Stomach smooth muscle (tissue), 2 donors: ENCODE results near the gene MIDN.

Experiments used
- H3K27ac ChIP-seq: one replicate; pipeline ENCODE4 v1.7.0; 2013; ENCODE audit warnings: mild to moderate bottlenecking, low read length, inconsistent platforms
- H3K27me3 ChIP-seq, 2 donors: one replicate each; pipeline ENCODE4 v1.7.0; 2013; ENCODE audit warnings: low read length in 2 of 2; ENCODE audit not compliant: insufficient read depth in 2 of 2, control insufficient read depth in 1 of 2
- H3K36me3 ChIP-seq, 2 donors: one replicate each; pipeline ENCODE4 v1.7.0; 2013; ENCODE audit warnings: low read length in 2 of 2; ENCODE audit not compliant: control insufficient read depth in 2 of 2, insufficient read depth in 2 of 2
- H3K4me1 ChIP-seq: one replicate; pipeline ENCODE4 v1.7.0; 2013; ENCODE audit warnings: low read length; ENCODE audit not compliant: control insufficient read depth, insufficient read depth
- H3K4me3 ChIP-seq, 2 donors: one replicate each; pipeline ENCODE4 v1.7.0; 2013; ENCODE audit warnings: low read length in 2 of 2
- H3K9ac ChIP-seq, 2 donors: one replicate each; pipeline ENCODE4 v1.7.0; 2013; ENCODE audit warnings: low read length in 2 of 2, mild to moderate bottlenecking in 1 of 2
- H3K9me3 ChIP-seq, 2 donors: one replicate each; pipeline ENCODE4 v1.7.0; 2013; ENCODE audit warnings: low read length in 2 of 2; ENCODE audit not compliant: control insufficient read depth in 2 of 2
- donor health status: healthy.
- donor health status: Pancreatic carcinoma.

MIDN gene

DNA sequence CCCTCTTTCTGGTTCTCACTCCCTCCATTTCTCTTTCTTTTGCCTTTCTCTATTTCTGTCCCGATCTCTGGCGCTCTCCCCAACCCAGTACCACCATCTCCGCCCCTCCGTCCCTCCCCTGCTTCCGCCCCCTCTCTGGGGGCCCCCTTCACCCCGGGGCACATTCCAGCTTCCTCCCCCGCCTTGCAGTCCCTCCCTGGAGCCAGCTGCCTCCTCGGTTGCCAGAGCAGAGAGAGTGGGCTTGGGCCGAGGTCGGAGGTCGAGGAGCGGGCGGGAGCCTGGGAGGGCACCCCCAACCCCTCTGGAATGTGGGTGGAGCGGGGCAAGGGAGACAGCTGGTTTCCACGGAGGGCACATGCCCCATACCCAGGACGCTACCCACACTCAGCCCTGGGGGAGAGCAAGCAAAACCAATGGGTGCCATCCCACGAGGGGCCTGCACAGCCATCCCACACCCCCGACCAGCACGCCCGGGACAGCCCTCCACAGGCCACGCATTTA is 14.3 kb downstream of the MIDN start:
- no peaks in the 10 kb centered on the region for H3K36me3 ChIP-seq
- H3K27ac ChIP-seq = peak overlapping the region; percentile 86
- H3K4me3 ChIP-seq = no peak overlapping the region
- peaks cover 75% of the 10 kb centered on the region for H3K4me1 ChIP-seq
- no peaks in the 10 kb centered on the region for H3K9me3 ChIP-seq
- H3K27me3 ChIP-seq = no peaks in the 10 kb centered on the region
- H3K9ac ChIP-seq = no peak overlapping the region

DNA sequence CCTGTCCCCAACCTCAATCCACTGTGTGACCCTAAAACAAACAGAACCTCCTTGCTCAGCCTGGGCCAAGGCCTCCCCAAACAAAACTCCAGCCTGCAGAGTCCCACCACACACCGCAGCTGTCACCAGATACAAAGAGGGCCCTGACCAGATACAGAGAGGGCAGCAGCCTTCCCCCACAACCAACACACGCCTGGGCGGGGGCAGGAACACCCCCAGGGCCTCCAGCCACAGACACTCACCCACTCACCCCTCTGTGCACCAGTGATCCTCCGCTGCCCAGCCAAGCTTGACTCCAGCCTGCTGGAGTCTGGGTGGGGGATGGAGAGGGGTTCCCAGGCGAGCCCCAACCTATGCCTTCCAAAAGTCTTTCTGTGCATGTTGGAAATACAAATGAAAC is 14.8 kb downstream of the MIDN start:
- Histone ChIP-seq H3K27me3 (no peaks in the 10 kb centered on the region), H3K4me3 (no peak overlapping the region), H3K9me3 (no peaks in the 10 kb centered on the region), H3K9ac (no peak overlapping the region), H3K4me1 (peaks cover 76% of the 10 kb centered on the region), H3K27ac (peak overlapping the region; percentile 86), H3K36me3 (no peaks in the 10 kb centered on the region)

DNA sequence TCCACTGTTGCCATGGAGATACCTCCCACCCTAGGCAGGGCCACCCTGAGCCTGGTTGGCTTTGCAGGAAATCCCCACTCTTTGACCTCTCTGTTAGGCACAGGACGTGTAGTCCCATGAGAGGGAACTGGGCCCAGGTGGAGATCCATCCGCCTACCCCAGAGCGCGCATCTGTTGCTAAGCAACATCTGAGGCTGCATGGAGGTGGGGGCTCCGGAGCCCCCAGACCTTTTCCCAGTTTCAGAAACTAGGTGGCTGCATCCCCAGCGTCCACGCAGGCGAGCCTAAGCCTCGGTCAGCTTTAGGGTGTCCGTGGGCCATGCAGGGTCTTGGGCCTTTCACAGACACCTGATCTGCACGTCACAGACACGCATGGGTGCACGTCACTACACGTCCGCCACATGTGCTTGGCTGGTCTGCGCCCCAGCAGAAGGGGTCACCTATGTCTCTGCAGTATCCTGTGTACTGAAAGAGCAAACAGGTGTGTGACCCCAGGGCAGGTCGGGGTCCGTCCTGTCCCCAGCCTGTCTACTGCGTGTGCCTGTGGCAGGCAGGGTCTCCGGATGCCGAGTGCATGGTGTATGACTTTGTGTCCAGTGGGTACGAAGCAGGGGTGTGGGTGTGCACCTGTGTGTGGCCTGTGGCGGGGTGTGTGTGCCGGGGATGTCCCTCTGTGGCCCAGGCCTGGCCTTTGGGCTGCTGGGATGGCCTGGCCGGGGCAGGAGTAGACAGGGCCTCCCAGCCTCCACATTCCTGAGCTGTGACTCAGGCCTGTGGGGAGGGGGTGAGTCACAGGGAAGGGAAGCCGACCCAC is 16.6 kb downstream of the MIDN start:
- Histone ChIP-seq H3K9ac (no peak overlapping the region), H3K4me3 (peak overlapping the region in 1 of 2 donors; percentile 15), H3K4me1 (peaks cover 72% of the 10 kb centered on the region)

DNA sequence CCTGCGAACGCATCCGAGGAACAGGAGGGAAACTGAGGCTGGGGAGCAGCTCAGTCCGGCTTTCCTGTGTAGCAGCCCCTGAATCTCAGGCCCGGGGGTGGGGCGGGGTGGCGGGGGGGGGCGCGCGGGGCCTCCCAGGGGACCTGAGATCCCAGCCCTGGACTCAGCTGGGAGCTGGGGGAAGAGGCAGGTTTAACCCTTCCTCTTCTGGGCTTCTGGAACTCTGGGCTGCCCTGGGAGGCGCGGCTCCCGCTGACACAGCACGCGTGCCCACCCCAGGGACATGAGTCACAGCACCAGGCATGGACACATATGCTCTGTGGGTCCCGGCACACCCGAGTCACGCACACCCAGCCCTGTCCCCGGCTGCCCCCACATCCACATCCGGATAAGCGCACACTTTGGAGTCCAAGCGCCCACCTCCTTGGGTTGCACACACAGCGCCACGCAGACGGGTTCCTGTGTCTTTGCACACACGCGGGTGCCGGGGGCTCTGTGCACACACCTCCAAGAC is 17.3 kb downstream of the MIDN start:
- H3K36me3 ChIP-seq = no peaks in the 10 kb centered on the region
- peaks cover 72% of the 10 kb centered on the region for H3K4me1 ChIP-seq
- H3K9me3 ChIP-seq = no peaks in the 10 kb centered on the region
- H3K27me3 ChIP-seq = no peaks in the 10 kb centered on the region
- peak overlapping the region; percentile 21 to 67 for H3K4me3 ChIP-seq
- H3K27ac ChIP-seq = peak overlapping the region; percentile 60
- H3K9ac ChIP-seq = no peak overlapping the region

More for the DNA sequence above, 16.6 kb downstream of the MIDN start:
- no peaks in the 10 kb centered on the region for H3K27me3 ChIP-seq
- no peaks in the 10 kb centered on the region for H3K9me3 ChIP-seq
- H3K36me3 ChIP-seq = no peaks in the 10 kb centered on the region
- H3K27ac ChIP-seq = peak overlapping the region; percentile 58

DNA sequence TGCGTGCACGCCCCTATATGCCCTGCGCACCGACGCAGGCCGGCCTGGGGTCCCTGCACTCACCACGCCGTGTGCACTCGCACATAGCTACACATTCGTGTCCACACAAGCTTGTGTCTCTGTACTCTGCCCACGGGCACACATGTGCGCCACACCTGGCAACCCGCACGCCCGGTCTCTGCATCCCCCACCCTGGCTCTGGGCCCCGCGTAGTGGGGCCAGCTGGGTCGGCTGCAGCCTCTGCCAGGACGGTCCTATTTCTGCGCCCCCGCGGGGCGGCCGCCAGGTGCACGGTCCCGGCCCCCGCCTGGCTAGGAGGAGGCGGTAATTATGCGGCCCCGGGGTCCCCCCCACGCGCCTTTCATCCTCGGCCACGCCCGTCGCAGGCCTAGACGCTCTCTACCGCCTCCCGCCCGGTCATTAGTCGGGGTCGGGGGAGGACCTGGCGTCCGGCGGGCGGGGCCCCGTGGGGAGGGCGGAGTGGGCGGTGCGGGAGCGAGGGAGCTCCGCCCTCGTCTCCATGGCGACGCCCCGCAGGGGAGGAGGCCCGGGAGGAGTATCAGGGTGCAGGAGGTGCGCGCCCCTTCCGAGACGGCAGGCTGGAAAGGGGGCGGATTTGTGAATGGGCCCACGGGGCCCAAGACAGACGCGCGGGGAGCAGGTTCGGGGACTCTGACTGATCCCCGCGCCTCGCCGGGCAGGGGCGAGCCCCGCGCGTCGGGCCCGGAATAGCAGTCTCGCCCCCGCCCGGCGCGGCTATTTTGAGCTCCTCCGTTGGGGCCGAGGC is 17.9 kb downstream of the MIDN start:
- peaks cover 74% of the 10 kb centered on the region for H3K4me1 ChIP-seq
- H3K27me3 ChIP-seq = no peaks in the 10 kb centered on the region
- H3K27ac ChIP-seq = peak overlapping the region; percentile 60
- peaks cover 5% of the 10 kb centered on the region in 2 donors for H3K36me3 ChIP-seq
- peak overlapping the region; percentile 29 to 67 for H3K4me3 ChIP-seq
- H3K9ac ChIP-seq = peak overlapping the region; percentile 5 to 31
- H3K9me3 ChIP-seq = no peaks in the 10 kb centered on the region

DNA sequence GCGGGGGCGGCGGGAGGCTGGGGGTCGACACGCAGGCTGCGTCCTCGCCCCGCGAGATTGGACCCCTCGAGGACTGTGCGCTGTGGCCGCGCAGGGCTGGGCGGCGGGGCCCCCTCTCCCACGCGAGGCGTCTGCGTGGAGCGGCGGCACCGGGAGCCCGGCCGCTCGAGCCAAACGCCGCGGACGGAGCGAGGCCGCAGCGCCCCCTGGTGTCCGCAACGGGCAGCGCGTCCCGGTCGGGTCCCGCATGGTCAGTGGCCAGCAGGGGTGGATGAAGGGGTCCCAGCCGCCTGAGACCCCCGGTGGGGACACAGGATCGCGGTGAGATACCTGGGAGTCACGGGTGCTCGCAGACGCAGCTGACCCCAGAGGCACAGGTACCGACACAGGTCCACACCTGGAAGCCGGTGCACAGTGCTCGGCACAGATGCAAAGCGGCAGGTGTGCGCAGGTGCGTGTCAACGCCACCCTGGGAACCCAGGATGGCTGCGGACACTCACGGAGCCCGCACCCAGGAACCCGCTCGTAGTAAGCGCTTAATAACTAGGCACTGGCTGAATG is 18.6 kb downstream of the MIDN start:
- H3K27me3 ChIP-seq = no peaks in the 10 kb centered on the region
- peaks cover 9 to 10% of the 10 kb centered on the region in 2 donors for H3K36me3 ChIP-seq
- peaks cover 74% of the 10 kb centered on the region for H3K4me1 ChIP-seq
- peak overlapping the region; percentile 29 to 67 for H3K4me3 ChIP-seq
- H3K9me3 ChIP-seq = no peaks in the 10 kb centered on the region
- H3K27ac ChIP-seq = peak overlapping the region; percentile 46
- peak overlapping the region; percentile 5 to 31 for H3K9ac ChIP-seq

DNA sequence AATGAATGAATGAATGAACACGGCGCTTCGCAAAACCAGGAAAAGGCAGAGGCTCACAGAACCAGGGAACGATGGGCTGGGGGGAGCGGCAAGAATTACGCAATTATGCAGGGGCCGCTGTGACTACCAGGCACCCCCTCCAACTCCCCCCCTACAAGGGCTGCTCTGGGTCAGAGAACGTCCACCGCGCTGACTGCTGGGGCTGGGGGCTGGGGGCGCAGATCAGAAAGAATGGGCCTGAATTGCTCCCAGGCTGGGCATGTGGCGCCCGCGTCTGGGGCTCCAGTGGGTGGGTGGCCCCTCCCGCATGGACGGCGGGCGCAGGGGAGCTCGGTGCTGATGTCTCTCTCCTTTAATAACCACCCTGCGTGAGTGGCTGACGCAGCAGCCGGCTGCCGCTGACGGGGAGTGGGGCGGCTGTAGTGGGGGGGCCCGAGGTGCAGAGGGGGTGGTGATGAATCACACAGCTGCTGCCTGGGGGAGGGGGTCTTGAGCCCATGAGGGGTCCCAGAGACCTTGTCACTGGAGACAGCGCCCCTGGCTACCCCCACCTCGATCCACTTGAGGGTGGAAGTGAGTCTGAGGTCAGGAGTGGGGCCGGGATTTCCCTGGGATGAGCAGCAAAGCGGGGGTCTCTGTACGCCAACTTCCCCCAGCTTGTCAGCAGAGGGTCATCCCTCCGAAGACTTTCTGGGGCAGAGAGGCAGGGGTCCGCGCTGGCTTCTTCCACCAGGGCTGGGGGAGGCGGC is 19.3 kb downstream of the MIDN start:
- peak overlapping the region; percentile 87 for H3K27ac ChIP-seq
- no peak overlapping the region for H3K9ac ChIP-seq
- peaks cover 74% of the 10 kb centered on the region for H3K4me1 ChIP-seq

DNA sequence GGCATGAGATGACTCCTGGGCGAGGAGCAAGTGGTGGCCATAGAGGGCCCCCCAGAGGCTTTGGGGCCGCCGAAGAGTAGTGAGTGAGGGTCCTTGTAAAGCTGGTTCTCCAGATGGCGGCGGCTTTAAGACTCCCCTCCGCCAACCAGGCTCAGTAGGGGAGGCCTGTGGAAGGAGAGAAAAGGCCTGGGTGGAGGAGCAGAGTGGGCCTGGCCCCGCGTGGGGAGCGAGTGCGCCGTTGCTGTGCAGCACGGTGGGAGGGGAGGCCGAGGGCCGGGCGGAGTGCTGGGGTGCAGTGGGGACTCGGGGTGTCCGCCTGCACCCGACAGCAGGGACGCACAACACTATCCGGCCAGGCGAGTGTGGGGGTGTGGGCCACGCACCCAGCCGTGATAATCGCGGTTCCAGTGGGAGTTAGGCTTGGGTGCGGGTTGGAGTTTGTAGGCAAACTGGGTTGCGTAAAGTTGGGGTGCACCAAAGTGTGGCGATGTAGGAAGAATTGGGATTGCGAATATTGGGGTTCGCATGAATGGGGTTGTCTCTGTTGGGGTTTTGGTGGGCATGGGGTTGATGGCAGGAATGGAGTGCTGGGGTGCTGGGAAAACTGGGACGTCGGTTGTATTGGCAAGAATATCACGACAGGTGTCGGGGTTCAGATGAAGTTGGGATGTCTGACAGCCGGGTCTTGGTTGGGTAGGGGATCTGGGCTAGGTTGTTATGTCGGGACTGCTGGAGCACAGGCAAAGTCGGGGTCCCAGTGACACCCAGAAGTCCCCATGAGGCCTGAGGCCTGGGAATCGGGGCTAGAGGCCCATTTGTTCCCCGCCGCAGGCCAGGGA is 20.1 kb downstream of the MIDN start:
- Histone ChIP-seq H3K9me3 (no peaks in the 10 kb centered on the region), H3K36me3 (peaks cover 21 to 24% of the 10 kb centered on the region in 2 donors), H3K4me3 (peak overlapping the region; percentile 3 to 55), H3K4me1 (peaks cover 80% of the 10 kb centered on the region), H3K27me3 (no peaks in the 10 kb centered on the region), H3K27ac (peak overlapping the region; percentile 87), H3K9ac (peak overlapping the region; percentile 52 to 66)

More for the DNA sequence above, 19.3 kb downstream of the MIDN start:
- peaks cover 13 to 16% of the 10 kb centered on the region in 2 donors for H3K36me3 ChIP-seq
- no peaks in the 10 kb centered on the region for H3K27me3 ChIP-seq
- no peaks in the 10 kb centered on the region for H3K9me3 ChIP-seq
- H3K4me3 ChIP-seq = peak overlapping the region; percentile 3 to 67

DNA sequence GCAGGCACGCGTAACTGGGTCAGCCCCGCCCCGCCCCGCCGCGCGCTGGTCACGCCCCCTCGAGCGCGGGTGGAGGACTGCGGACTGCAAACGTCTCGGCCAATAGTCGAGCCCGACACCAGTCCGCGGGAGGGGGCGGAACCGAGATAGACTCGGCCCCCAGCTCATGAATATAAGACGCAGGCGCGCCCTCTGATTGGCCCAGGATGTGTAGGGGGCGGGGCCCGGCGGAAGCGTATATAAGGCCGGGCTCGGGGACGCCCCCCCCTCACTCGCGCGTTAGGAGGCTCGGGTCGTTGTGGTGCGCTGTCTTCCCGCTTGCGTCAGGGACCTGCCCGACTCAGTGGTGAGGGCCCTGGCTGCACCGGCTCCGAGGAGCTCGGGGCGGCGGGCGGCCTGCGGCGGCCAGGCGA is 20.7 kb downstream of the MIDN start, which contains the start of gene CIRBP:
Gene CIRBP, plus strand, starts transcription at position 268 of the 413 bp plus-strand sequence. CDS start 1,602 bp downstream, outside the sequence.
- H3K9ac ChIP-seq = peak within 1 kb of the TSS; percentile 86 to 95
- H3K36me3 ChIP-seq = peaks cover 28 to 29% of the 10 kb centered on the region in 2 donors
- H3K4me3 ChIP-seq = peak within 1 kb of the TSS; percentile 90 to 99
- H3K27me3 ChIP-seq = no peaks in the 10 kb centered on the region
- no peaks in the 10 kb centered on the region for H3K9me3 ChIP-seq
- H3K4me1 ChIP-seq = peaks cover 86% of the 10 kb centered on the region
- peak within 1 kb of the TSS; percentile 87 for H3K27ac ChIP-seq
